VCaP (cell line): Measurements from ENCODE around the gene ZNF761.
"Not testable (repeated sequence)": the region's sequence is repeated elsewhere in the genome, so short reads cannot be mapped to it uniquely, and the experiment has no call there.

Experiments
- H3K27ac ChIP-seq: fragments of 450-650 bp; 2 replicates; pipeline ENCODE4 v1.5.1; 2017
- TF ChIP-seq, protein P1 (sequence below): fragments of 450-650 bp; conservative IDR thresholded peaks from 2 replicates; pipeline ENCODE4 v1.5.1; 2017; ENCODE audit warnings: mild to moderate bottlenecking, moderate library complexity

Gene ZNF761

DNA sequence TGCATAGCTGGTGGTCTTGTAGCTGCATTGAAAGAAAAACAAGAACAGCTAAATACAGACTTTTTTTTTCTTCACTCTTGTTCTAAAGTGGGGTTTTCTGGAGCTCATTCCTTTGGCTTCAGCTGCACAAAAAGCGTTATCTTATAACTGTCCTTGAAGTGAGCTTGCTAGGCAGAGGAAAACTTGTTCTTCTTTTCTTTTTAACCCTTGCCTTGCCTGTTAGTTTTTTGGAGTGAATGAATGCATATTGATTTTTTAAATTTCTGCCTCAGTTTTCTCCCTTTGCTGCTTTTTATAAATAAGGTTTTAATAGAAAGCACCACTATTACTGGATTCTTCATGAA lies 35.3 kb upstream of the ZNF761 start:
- TF ChIP-seq, protein P1, sequence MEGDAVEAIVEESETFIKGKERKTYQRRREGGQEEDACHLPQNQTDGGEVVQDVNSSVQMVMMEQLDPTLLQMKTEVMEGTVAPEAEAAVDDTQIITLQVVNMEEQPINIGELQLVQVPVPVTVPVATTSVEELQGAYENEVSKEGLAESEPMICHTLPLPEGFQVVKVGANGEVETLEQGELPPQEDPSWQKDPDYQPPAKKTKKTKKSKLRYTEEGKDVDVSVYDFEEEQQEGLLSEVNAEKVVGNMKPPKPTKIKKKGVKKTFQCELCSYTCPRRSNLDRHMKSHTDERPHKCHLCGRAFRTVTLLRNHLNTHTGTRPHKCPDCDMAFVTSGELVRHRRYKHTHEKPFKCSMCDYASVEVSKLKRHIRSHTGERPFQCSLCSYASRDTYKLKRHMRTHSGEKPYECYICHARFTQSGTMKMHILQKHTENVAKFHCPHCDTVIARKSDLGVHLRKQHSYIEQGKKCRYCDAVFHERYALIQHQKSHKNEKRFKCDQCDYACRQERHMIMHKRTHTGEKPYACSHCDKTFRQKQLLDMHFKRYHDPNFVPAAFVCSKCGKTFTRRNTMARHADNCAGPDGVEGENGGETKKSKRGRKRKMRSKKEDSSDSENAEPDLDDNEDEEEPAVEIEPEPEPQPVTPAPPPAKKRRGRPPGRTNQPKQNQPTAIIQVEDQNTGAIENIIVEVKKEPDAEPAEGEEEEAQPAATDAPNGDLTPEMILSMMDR = no peak
- peak overlapping the region; percentile 82; the same call in 1 of the 2 replicates for H3K27ac ChIP-seq

- H3K27ac ChIP-seq = not testable (repeated sequence)
These were observed 33.9 kb upstream of the ZNF761 start for GRCh38 chr19:53397918-53398317.

GRCh38 chr19:53409505-53410204 lies 22.1 kb upstream of the ZNF761 start:
- TF ChIP-seq, protein P1 = no peak
- no peak overlapping the region for H3K27ac ChIP-seq

DNA sequence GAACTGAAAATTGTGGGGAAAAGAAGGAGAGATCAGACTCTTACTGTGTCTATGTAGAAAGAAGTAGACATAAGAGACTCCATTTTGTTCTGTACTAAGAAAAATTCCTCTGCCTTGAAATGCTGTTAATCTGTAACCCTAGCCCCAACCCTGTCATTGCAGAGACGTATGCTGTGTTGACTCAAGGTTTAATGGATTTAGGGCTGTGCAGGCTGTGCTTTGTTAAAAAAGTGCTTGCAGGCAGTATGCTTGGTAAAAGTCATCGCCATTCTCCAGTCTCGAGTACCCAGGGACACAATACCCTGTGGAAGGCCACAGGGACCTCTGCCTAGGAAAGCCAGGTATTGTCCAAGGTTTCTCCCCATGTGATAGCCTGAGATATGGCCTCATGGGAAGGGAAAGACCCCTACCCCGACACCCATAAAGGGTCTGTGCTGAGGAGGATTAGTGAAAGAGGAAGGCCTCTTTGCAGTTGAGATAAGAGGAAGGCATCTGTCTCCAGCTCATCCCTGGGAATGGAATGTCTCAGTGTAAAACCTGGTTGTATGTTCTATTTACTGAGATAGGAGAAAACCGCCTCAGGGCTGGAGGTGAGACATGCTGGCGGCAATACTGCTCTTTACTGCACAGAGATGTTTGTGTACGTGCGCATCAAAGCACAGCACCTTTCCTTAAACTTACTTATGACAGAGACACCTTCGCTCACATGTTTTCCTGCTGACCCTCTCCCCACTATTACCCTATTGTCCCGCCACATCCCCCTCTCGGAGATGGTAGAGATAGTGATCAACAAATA lies 11.1 kb upstream of the ZNF761 start:
- peak overlapping the region; percentile 78 for H3K27ac ChIP-seq

DNA sequence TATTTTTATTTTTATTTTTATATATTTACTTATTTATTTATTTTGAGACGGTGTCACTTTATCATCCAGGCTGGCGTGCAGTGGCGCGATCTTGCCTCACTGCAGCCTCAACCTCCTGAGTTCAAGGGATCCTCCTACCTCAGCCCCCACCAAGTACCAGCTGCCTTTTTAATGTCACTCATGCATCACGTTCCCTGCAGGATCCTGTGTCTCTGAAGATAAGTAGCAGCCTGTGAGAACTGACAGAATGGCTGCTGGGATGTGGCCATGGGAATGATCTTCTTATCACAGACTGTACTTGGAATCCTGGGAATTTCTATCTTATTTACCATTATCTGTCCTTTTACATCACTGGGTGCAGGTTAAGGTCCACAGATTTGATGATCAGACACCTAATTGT lies 9.2 kb upstream of the ZNF761 start:
- H3K27ac ChIP-seq = peak overlapping the region; percentile 78
- TF ChIP-seq, protein P1 = no peak

GRCh38 chr19:53423074-53423473 lies 8.7 kb upstream of the ZNF761 start:
- H3K27ac ChIP-seq = peak overlapping the region; percentile 78

- H3K27ac ChIP-seq = peak overlapping the region; percentile 78
- TF ChIP-seq, protein P1 = peak; percentile 72
These were observed 8.1 kb upstream of the ZNF761 start for GRCh38 chr19:53423680-53424079.

DNA sequence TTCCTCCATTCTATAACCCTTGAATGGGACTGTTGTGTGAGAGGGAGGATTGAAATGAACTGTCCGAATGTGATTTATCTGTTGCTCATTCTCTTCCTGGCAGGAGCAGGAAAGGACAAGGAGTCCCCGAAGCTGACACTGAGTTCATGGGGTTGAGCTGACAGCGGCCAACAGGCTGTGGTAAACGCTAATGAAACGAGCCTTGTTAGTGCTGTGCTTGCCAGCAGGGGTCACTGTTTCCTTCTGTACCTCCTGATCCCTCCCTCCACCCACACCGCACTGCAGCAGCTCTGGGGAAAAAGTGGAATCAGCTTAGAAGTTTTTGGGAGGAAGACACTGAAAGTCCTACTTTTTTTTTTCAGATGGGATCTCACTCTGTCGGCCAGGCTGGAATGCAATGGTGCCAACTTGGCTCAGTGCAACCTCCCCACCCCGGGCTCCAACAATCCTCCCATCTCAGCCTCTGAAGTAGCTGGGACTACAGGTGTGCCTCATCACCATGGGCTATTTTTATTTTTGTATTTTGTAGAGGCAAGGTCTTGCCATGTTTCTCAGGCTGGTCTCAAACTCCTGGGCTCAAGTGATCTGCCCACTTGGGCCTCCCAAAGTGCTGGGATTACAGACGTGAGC lies 6.7 kb upstream of the ZNF761 start:
- peak overlapping the region; percentile 78 for H3K27ac ChIP-seq
- TF ChIP-seq, protein P1 = peak; percentile 90

DNA sequence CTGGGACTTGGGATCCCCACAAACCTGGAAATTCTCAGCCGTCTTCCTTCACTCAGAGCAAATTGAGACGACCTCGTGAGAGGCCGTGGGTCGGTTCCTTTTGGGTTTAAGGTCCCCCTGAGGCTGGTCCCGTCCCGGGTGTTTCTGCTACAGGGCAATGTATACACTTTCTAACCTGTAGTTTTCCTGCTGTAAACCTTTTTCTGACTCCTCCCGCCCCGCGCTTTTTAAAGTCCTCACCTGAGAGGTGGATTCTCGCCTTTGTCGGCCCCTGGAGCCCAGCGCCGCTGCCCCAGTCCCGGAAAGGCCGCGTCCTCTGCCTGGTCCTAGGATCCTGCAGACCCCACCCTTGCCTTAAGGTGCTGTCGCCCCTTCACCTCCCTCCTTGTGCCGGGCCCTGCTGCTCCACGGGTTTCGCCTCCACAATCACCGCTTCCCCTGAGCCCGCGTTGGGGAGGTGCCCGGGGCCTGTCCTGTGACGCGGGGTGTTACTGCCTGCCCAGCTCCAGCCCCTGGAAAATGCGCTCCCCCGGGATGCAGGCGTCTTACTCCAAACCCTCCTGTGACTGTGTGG lies 391 bp downstream of the ZNF761 start:
- TF ChIP-seq, protein P1 = no peak
- peak overlapping the region; percentile 92 for H3K27ac ChIP-seq

- H3K27ac ChIP-seq = peak overlapping the region; percentile 91
These were observed 12.0 kb downstream of the ZNF761 start for GRCh38 chr19:53443809-53444208.

GRCh38 chr19:53447196-53447595 lies 15.4 kb downstream of the ZNF761 start:
- peak overlapping the region; percentile 91 for H3K27ac ChIP-seq
